IMR-90 (cell line): ENCODE results near the gene SARDH. TPM values are rescaled to one million over a fixed set of nuclear protein-coding genes. Genes with fewer than 3 reads are reported as not detected.

Source experiments
- ATAC-seq: fragments of 200-7000 bp; cut with Tn5 transposase; 2 replicates; pipeline ENCODE4 v1.9.1; 2020; ENCODE audit warnings: low read depth, mild to moderate bottlenecking, moderate library complexity
- BruUV-seq: library from RNA; stranded (reverse); fragments of 400-500 nt; replicated peaks from 2 replicates; lab custom pipeline; 2021; lab: Mats Ljungman, UMichigan
- CTCF ChIA-PET: fragments of 300-600 bp; formaldehyde crosslinking; extraction: SDS; loops from one replicate; lab custom pipeline; 2021; ENCODE audit warnings: antibody characterized with exemption; lab: Yijun Ruan, JAX
- POLR2A ChIA-PET: fragments of 300-600 bp; sonication (Branson Sonifier 250); formaldehyde crosslinking; loops from one replicate; lab custom pipeline; 2022; ENCODE audit warnings: antibody characterized with exemption; ENCODE audit not compliant: unreplicated experiment; lab: Charles Lee
- DNase-seq: peaks from one replicate; pipeline ENCODE4 v3.0.0; 2013
- H2AFZ ChIP-seq: replicated peaks from 2 replicates; pipeline ENCODE3; 2013; ENCODE audit warnings: low read length, mild to moderate bottlenecking; ENCODE audit not compliant: poor library complexity
- H2AK5ac ChIP-seq: 2 replicates; pipeline ENCODE4 v1.6.1; 2013; ENCODE audit warnings: low read depth, low read length, inconsistent platforms
- H2AK9ac ChIP-seq: replicated peaks from 2 replicates; pipeline ENCODE3; 2013; ENCODE audit warnings: mild to moderate bottlenecking, low read depth, low read length, moderate library complexity; ENCODE audit not compliant: poor library complexity
- H2BK120ac ChIP-seq: 2 replicates; pipeline ENCODE4 v1.6.1; 2013; ENCODE audit warnings: low read depth, low read length, inconsistent platforms
- H2BK15ac ChIP-seq: 3 replicates; pipeline ENCODE4 v1.6.1; 2013; ENCODE audit warnings: low read depth, low read length, inconsistent platforms
- H2BK20ac ChIP-seq: 2 replicates; pipeline ENCODE4 v1.6.1; 2013; ENCODE audit warnings: low read depth, mild to moderate bottlenecking, inconsistent platforms, low read length, moderate library complexity
- H2BK5ac ChIP-seq: 2 replicates; pipeline ENCODE4 v1.6.1; 2013; ENCODE audit warnings: mild to moderate bottlenecking, low read depth, low read length, inconsistent platforms; ENCODE audit not compliant: poor library complexity, severe bottlenecking
- H3K14ac ChIP-seq: replicated peaks from 2 replicates; pipeline ENCODE4 v1.6.1; 2013; ENCODE audit warnings: low read depth, low read length, inconsistent platforms
- H3K18ac ChIP-seq: 2 replicates; pipeline ENCODE4 v1.6.1; 2013; ENCODE audit warnings: low read depth, low read length, control low read depth
- H3K23ac ChIP-seq: 2 replicates; pipeline ENCODE4 v1.6.1; 2013; ENCODE audit warnings: low read depth, low read length, inconsistent platforms
- H3K27ac ChIP-seq: 2 replicates; pipeline ENCODE4 v1.5.1; 2013; ENCODE audit warnings: mild to moderate bottlenecking, control low read depth, low read length; ENCODE audit not compliant: insufficient read depth
- H3K27me3 ChIP-seq: 2 replicates; pipeline ENCODE4 v1.6.1; 2013; ENCODE audit warnings: low read length; ENCODE audit not compliant: control insufficient read depth, insufficient read depth
- H3K36me3 ChIP-seq: 2 replicates; pipeline ENCODE4 v1.6.1; 2013; ENCODE audit warnings: low read length, mixed read lengths; ENCODE audit not compliant: control insufficient read depth, insufficient read depth
- H3K4ac ChIP-seq: 2 replicates; pipeline ENCODE4 v1.6.1; 2013; ENCODE audit warnings: low read depth, low read length, inconsistent platforms
- H3K4me1 ChIP-seq: 2 replicates; pipeline ENCODE4 v1.6.1; 2013; ENCODE audit warnings: low read length, mixed read lengths; ENCODE audit not compliant: control insufficient read depth, insufficient read depth
- H3K4me2 ChIP-seq: 2 replicates; pipeline ENCODE4 v1.6.1; 2013; ENCODE audit warnings: low read depth, mild to moderate bottlenecking, control low read depth, low read length, moderate library complexity
- H3K4me3 ChIP-seq: 2 replicates; pipeline ENCODE4 v1.5.1; 2013; ENCODE audit warnings: low read depth, mild to moderate bottlenecking, control low read depth, low read length, moderate library complexity; ENCODE audit not compliant: insufficient read depth
- H3K56ac ChIP-seq: 2 replicates; pipeline ENCODE4 v1.6.1; 2013; ENCODE audit warnings: low read length, inconsistent platforms; ENCODE audit not compliant: insufficient read depth; ENCODE audit errors: extremely low read depth
- H3K79me1 ChIP-seq, 2 experiments: 2 replicates each; pipeline ENCODE4 v1.6.1; 2013; ENCODE audit warnings: low read length in 2 of 2, inconsistent platforms in 1 of 2, low read depth in 1 of 2
- H3K9ac ChIP-seq: 2 replicates; pipeline ENCODE4 v1.6.1; 2013; ENCODE audit warnings: low read depth, low read length, control low read depth
- H3K9me1 ChIP-seq: 2 replicates; pipeline ENCODE4 v1.6.1; 2013; ENCODE audit warnings: low read length, inconsistent platforms; ENCODE audit not compliant: insufficient read depth
- H3K9me3 ChIP-seq: 2 replicates; pipeline ENCODE4 v1.6.1; 2013; ENCODE audit warnings: low read length; ENCODE audit not compliant: control insufficient read depth, insufficient read depth
- H4K20me1 ChIP-seq: 2 replicates; pipeline ENCODE4 v1.6.1; 2013; ENCODE audit warnings: low read length, inconsistent platforms; ENCODE audit not compliant: insufficient read depth
- H4K5ac ChIP-seq: 2 replicates; pipeline ENCODE4 v1.6.1; 2013; ENCODE audit warnings: mild to moderate bottlenecking, low read depth, low read length, control low read depth
- H4K8ac ChIP-seq, 2 experiments: 2 replicates each; pipeline ENCODE4 v1.6.1; 2013; ENCODE audit warnings: low read depth in 2 of 2, low read length in 2 of 2, control low read depth in 1 of 2, inconsistent platforms in 1 of 2
- H4K91ac ChIP-seq: 2 replicates; pipeline ENCODE4 v1.6.1; 2013; ENCODE audit warnings: low read depth, low read length, inconsistent platforms; ENCODE audit not compliant: insufficient read depth
- CEBPB ChIP-seq: IDR thresholded peaks from 2 replicates; pipeline ENCODE4 v1.6.1; 2012; ENCODE audit warnings: low read depth, low read length, improper control_type of control experiment
- MAFK ChIP-seq: IDR thresholded peaks from 2 replicates; pipeline ENCODE4 v1.6.1; 2012; ENCODE audit warnings: low read depth, low read length, improper control_type of control experiment
- MAZ ChIP-seq: IDR thresholded peaks from 2 replicates; pipeline ENCODE4 v1.6.1; 2012; ENCODE audit warnings: low read depth, mild to moderate bottlenecking, low read length, improper control_type of control experiment, moderate library complexity, borderline replicate concordance
- POLR2A ChIP-seq: IDR thresholded peaks from 2 replicates; pipeline ENCODE4 v1.6.1; 2012; ENCODE audit warnings: mild to moderate bottlenecking, low read depth, low read length
- WGBS, 2 experiments: methylation state at CpG; one replicate each; pipeline versions ENCODE4 v1.1.5 to v1.1.7; 2013; ENCODE audit warnings: missing lambda C conversion rate in 2 of 2; ENCODE audit not compliant: insufficient read length in 1 of 2; ENCODE audit errors: extremely low coverage in 2 of 2; 5-methylcytosine and 5-hydroxymethylcytosine counted together
- dilution Hi-C: fragments of 300-500 bp; cut with HindIII; formaldehyde crosslinking; loops from one replicate; pipeline ENCODE4 v1.14.3; 2018; ENCODE audit warnings: low sequenced_read_pairs; ENCODE audit not compliant: unreplicated experiment
- in situ Hi-C: fragments of 300-500 bp; cut with MboI; formaldehyde crosslinking; loops from 3 replicates; pipeline ENCODE4 v1.14.3; 2019; ENCODE audit warnings: low sequenced_read_pairs, inconsistent platforms, mixed read lengths
- intact Hi-C: fragments of 100-400 bp; cut with micrococcal nuclease; formaldehyde crosslinking; loops from 2 replicates; pipeline ENCODE4 v1.10.0; 2022
- polyA plus RNA-seq, 3 experiments: library from polyadenylated mRNA; depleted of rRNA; stranded (reverse); fragments of >200 nt; gene quantifications; 2 replicates each; pipeline ENCODE4 v1.2.3, GENCODE V29; 2012; ENCODE audit warnings: low replicate concordance in 1 of 3
- total RNA-seq: library from RNA; depleted of rRNA; stranded (reverse); fragments of >200 nt; gene quantifications from 2 replicates; pipeline ENCODE4 v1.2.3, GENCODE V29; 2012

SARDH gene
- total and polyA plus RNA-seq, 2 of the 4 experiments (the other 2 are of a cell fraction) = 5.0 to 7.5 TPM

- TF ChIP-seq CEBPB (no peak), MAZ (peak; percentile 32; the same call in 1 of the 2 replicates)
Measured at GRCh38 chr9:133711428-133712220, 26.5 kb downstream of the SARDH start (continued).

DNA sequence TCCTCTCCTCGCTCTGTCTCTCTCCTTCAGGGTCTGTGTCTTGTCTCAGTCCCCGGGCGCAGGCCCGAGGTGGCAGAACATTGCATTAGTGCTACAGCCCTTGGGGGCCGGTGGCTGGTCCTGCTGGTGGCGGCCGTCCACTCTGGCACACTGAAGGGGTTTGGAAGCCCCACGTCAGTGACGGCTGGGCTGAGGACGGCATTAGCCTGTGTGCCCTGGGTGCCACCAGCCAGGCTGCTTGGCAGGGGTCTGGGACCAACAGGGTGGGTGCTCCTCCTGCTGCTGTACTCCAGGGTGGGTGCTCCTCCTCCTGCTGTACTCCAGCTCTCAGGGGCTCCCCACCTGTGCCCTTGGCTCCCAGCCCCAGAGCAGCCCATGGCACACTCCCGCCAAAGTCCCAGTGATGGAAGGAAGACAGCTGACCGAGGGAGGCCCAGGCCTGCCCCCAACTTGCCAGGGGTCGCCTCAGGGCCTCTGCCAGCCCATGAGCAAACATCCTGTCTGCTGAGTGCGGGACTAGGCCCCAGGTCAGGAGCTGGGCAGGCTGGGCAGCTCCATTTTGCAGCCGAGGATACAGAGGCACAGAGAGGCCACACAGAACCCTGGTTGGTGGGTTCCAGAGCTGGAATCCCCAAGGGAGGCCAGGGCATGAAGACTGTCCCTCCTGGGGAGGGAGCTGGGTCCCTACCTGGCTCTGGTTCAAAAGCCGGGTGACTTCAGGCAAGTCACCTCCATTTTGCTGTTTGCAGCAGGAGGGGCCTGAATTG is 27.3 kb downstream of the SARDH start:
- H3K18ac ChIP-seq = peak overlapping the region; percentile 91
- peak overlapping the region; percentile 96 for H2BK5ac ChIP-seq
- DNase-seq (no peak), ATAC-seq (no peak)
- H2BK120ac ChIP-seq = peak overlapping the region; percentile 99
- peaks cover 32% of the 10 kb centered on the region for H3K4me1 ChIP-seq
- no peaks in the 10 kb centered on the region for H3K36me3 ChIP-seq
- H2BK15ac ChIP-seq = peak overlapping the region; percentile 94; the same call in 1 of the 3 replicates
- peak overlapping the region; percentile 55; the same call in 1 of the 2 replicates for H3K56ac ChIP-seq
- in situ Hi-C loops = no loop called here
- peak overlapping the region; percentile 99 for H2AK9ac ChIP-seq
- 100% methylated on average over 1 of the region's 16 CpGs; no CpG with 5 or more reads in 1 of the 2 experiments for WGBS, 2 experiments
- H3K9me3 ChIP-seq = no peaks in the 10 kb centered on the region
- peak overlapping the region; percentile 73 for H3K27ac ChIP-seq
- H4K20me1 ChIP-seq = no peaks in the 10 kb centered on the region
- ChIA-PET CTCF (no interaction called here), POLR2A (no interaction called here)
- H3K9ac ChIP-seq = peak overlapping the region; percentile 4; the same call in 1 of the 2 replicates
- H3K14ac ChIP-seq = peak overlapping the region; percentile 99
- dilution Hi-C loops = no loop called here
- TF ChIP-seq MAFK = no peak
- TF ChIP-seq POLR2A = no peak
- peak overlapping the region; percentile 97 to 99 for H4K8ac ChIP-seq
- peak overlapping the region; percentile 99 for H3K4ac ChIP-seq
- intact Hi-C loops = no loop called here
- peaks cover 8% of the 10 kb centered on the region for H3K9me1 ChIP-seq
- H3K4me3 ChIP-seq = no peak overlapping the region
- BruUV-seq = no TSS peak
- H3K4me2 ChIP-seq = peak overlapping the region; percentile 17; the same call in 1 of the 2 replicates
- peak overlapping the region; percentile 98 for H4K91ac ChIP-seq
- H4K5ac ChIP-seq = peak overlapping the region; percentile 97
- H3K27me3 ChIP-seq = no peaks in the 10 kb centered on the region
- peak overlapping the region; percentile 97 for H2AFZ ChIP-seq
- H2BK20ac ChIP-seq = peak overlapping the region; percentile 92
- H3K79me1 ChIP-seq = peaks cover 0 to 7% of the 10 kb centered on the region in 2 experiments; a peak in 2 of 4 replicates
- H3K23ac ChIP-seq = peak overlapping the region; percentile 99
- H2AK5ac ChIP-seq = peak overlapping the region; percentile 98
